WERI-Rb-1 (cell line): ENCODE data around the gene MEOX2.

Source experiments
- DNase-seq: peaks from one replicate; pipeline ENCODE4 v3.0.0-alpha.2; 2020
- H3K27ac ChIP-seq: fragments of 250-450 bp; sonication (Bioruptor Pico); 2 replicates; pipeline ENCODE4 v1.5.1; 2020; ENCODE audit warnings: mild to moderate bottlenecking, moderate library complexity
- H3K27me3 ChIP-seq: fragments of 250-450 bp; sonication (Bioruptor Pico); 2 replicates; pipeline ENCODE4 v1.5.1; 2021; ENCODE audit warnings: mild to moderate bottlenecking, low read depth, moderate library complexity; ENCODE audit not compliant: insufficient read depth, severe bottlenecking
- H3K36me3 ChIP-seq: fragments of 250-450 bp; sonication (Bioruptor Pico); 2 replicates; pipeline ENCODE4 v1.5.1; 2020; ENCODE audit warnings: mild to moderate bottlenecking, moderate library complexity
- H3K4me3 ChIP-seq: 2 replicates; pipeline ENCODE4 v1.5.1; 2011; ENCODE audit warnings: low read depth, mild to moderate bottlenecking, control low read depth, low read length
- H3K9me3 ChIP-seq: fragments of 250-450 bp; sonication (Bioruptor Pico); 2 replicates; pipeline ENCODE4 v1.5.1; 2021; ENCODE audit warnings: mild to moderate bottlenecking, moderate library complexity; ENCODE audit not compliant: severe bottlenecking
- CTCF ChIP-seq: IDR thresholded peaks from 2 replicates; pipeline ENCODE4 v1.5.1; 2011; ENCODE audit warnings: low read depth, mild to moderate bottlenecking, control low read depth, inconsistent platforms, low read length

Gene MEOX2

GRCh38 chr7:15607529-15608210 lies 78.8 kb downstream of the MEOX2 start:
- no peak overlapping the region for H3K4me3 ChIP-seq
- no peak for TF ChIP-seq CTCF
- no peaks in the 10 kb centered on the region for H3K9me3 ChIP-seq
- H3K27me3 ChIP-seq, result no peaks in the 10 kb centered on the region
- no peaks in the 10 kb centered on the region for H3K36me3 ChIP-seq
- no peak for DNase-seq
- H3K27ac ChIP-seq, result no peak overlapping the region

- no peak for DNase-seq
- H3K27me3 ChIP-seq, result no peaks in the 10 kb centered on the region
Observed at GRCh38 chr7:15606561-15606960, 79.9 kb downstream of the MEOX2 start.

GRCh38 chr7:15604166-15604565 lies 82.3 kb downstream of the MEOX2 start:
- no peak overlapping the region for H3K4me3 ChIP-seq
- no peak for TF ChIP-seq CTCF
- no peaks in the 10 kb centered on the region for H3K9me3 ChIP-seq
- H3K27ac ChIP-seq, result no peak overlapping the region
- H3K27me3 ChIP-seq, result no peaks in the 10 kb centered on the region
- no peaks in the 10 kb centered on the region for H3K36me3 ChIP-seq
- no peak for DNase-seq

More at GRCh38 chr7:15606561-15606960, 79.9 kb downstream of the MEOX2 start:
- Histone ChIP-seq H3K36me3 (no peaks in the 10 kb centered on the region), H3K9me3 (no peaks in the 10 kb centered on the region), H3K4me3 (no peak overlapping the region), H3K27ac (no peak overlapping the region)
- TF ChIP-seq CTCF, result no peak

GRCh38 chr7:15603124-15603523 lies 83.4 kb downstream of the MEOX2 start:
- Histone ChIP-seq H3K36me3 (no peaks in the 10 kb centered on the region), H3K27me3 (no peaks in the 10 kb centered on the region), H3K27ac (no peak overlapping the region), H3K4me3 (no peak overlapping the region), H3K9me3 (no peaks in the 10 kb centered on the region)
- no peak for TF ChIP-seq CTCF
- DNase-seq, result no peak

- TF ChIP-seq CTCF, result no peak
- H3K27ac ChIP-seq, result no peak overlapping the region
- no peak overlapping the region for H3K4me3 ChIP-seq
- H3K9me3 ChIP-seq, result no peaks in the 10 kb centered on the region
- DNase-seq, result no peak
- no peaks in the 10 kb centered on the region for H3K27me3 ChIP-seq
- no peaks in the 10 kb centered on the region for H3K36me3 ChIP-seq
Observed at GRCh38 chr7:15602236-15602635, 84.2 kb downstream of the MEOX2 start.

GRCh38 chr7:15601175-15601574 lies 85.3 kb downstream of the MEOX2 start:
- no peaks in the 10 kb centered on the region for H3K36me3 ChIP-seq
- H3K27me3 ChIP-seq, result no peaks in the 10 kb centered on the region
- no peaks in the 10 kb centered on the region for H3K9me3 ChIP-seq
- no peak overlapping the region for H3K27ac ChIP-seq
- no peak for DNase-seq
- TF ChIP-seq CTCF, result no peak
- no peak overlapping the region for H3K4me3 ChIP-seq
